MCF 10A (cell line): ENCODE results near the gene EFCAB9. TPM values are rescaled to one million over a fixed set of nuclear protein-coding genes. Genes with fewer than 3 reads are reported as not detected.

Source experiments
- BruUV-seq: library from RNA; stranded (reverse); fragments of 400-500 nt; replicated peaks from 2 replicates; lab custom pipeline; 2021; lab: Mats Ljungman, UMichigan
- CTCF ChIA-PET: fragments of 300-600 bp; sonication (Branson Sonifier 250); formaldehyde crosslinking; extraction: SDS; loops from one replicate; lab custom pipeline; 2021; ENCODE audit warnings: antibody characterized with exemption, inconsistent platforms; lab: Yijun Ruan, JAX
- POLR2A ChIA-PET: fragments of 300-600, 350-650 bp; sonication (Branson Sonifier 250); formaldehyde crosslinking; extraction: SDS; loops from one replicate; lab custom pipeline; 2020; ENCODE audit warnings: antibody characterized with exemption, inconsistent platforms; lab: Yijun Ruan, JAX
- DNase-seq: peaks from one replicate; pipeline ENCODE4 v3.0.0-alpha.2; 2018; ENCODE audit not compliant: unreplicated experiment
- H3K27ac Mint-ChIP-seq: one replicate; pipeline ENCODE4 v1.8.0; 2022; ENCODE audit warnings: mild to moderate bottlenecking, low read depth, mixed read lengths; ENCODE audit not compliant: unreplicated experiment
- H3K27me3 Mint-ChIP-seq: one replicate; pipeline ENCODE4 v1.8.0; 2022; ENCODE audit warnings: mixed read lengths; ENCODE audit not compliant: insufficient read depth, unreplicated experiment
- H3K36me3 Mint-ChIP-seq: one replicate; pipeline ENCODE4 v1.8.0; 2022; ENCODE audit warnings: mild to moderate bottlenecking, moderate library complexity, mixed read lengths; ENCODE audit not compliant: insufficient read depth, unreplicated experiment
- H3K4me1 Mint-ChIP-seq: one replicate; pipeline ENCODE4 v1.8.0; 2022; ENCODE audit warnings: mixed read lengths; ENCODE audit not compliant: insufficient read depth, unreplicated experiment
- H3K4me3 Mint-ChIP-seq: one replicate; pipeline ENCODE4 v1.8.0; 2022; ENCODE audit warnings: mild to moderate bottlenecking, moderate library complexity, mixed read lengths; ENCODE audit not compliant: unreplicated experiment
- H3K9me3 Mint-ChIP-seq: one replicate; pipeline ENCODE4 v1.8.0; 2022; ENCODE audit warnings: mixed read lengths; ENCODE audit not compliant: unreplicated experiment
- intact Hi-C: fragments of 100-400 bp; cut with micrococcal nuclease; formaldehyde crosslinking; loops from 2 replicates; pipeline ENCODE4 v1.14.1; 2022
- total RNA-seq: library from RNA; stranded (reverse); gene quantifications from 2 replicates; pipeline ENCODE4 v1.2.3, GENCODE V29; 2022
- TF ChIP-seq, protein P1 (sequence below): fragments of 200-600 bp; IDR thresholded peaks from one replicate; pipeline ENCODE4 v1.8.0; 2022; ENCODE audit warnings: antibody characterized with exemption, mild to moderate bottlenecking; ENCODE audit not compliant: unreplicated experiment

The EFCAB9 gene
- total RNA-seq, 1 experiment from 2014 or later = not detected

DNA sequence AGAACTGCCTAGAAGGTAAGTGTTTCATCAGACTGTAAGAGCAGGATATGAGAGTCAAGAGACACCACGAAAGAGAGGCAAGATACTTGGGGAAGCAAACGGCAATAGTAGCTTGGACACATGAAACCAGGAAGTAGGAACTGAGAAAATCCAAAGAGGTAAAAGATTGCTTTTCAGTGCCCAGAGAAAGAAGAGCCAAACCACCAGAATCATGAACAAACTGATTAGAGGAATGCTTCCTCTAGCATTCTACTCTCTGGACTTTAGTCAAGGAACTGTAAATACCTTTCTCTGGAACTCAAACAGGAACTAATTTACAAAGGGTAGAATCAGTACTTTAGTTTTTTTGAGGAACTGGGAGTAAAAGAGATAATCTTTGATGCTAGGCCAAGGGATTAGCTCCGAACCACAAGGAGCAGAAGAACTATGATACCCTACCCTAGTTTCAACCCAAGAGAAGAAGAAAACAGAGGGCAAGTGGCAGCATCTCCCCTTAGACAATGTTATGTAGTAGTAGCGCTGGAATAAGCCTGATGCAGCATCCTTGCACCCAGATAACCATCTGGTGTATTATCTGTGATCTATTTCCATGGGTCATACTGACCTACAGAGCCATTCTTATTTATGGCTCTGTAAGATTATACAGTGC, 41.3 kb downstream of the EFCAB9 start:
- POLR2A ChIA-PET = interaction anchor here (1.0 kb wide), 1 partner anchor 58 kb away, joined by 3 read pairs; no protein-coding TSS in a partner anchor
- no TSS peak for BruUV-seq

DNA sequence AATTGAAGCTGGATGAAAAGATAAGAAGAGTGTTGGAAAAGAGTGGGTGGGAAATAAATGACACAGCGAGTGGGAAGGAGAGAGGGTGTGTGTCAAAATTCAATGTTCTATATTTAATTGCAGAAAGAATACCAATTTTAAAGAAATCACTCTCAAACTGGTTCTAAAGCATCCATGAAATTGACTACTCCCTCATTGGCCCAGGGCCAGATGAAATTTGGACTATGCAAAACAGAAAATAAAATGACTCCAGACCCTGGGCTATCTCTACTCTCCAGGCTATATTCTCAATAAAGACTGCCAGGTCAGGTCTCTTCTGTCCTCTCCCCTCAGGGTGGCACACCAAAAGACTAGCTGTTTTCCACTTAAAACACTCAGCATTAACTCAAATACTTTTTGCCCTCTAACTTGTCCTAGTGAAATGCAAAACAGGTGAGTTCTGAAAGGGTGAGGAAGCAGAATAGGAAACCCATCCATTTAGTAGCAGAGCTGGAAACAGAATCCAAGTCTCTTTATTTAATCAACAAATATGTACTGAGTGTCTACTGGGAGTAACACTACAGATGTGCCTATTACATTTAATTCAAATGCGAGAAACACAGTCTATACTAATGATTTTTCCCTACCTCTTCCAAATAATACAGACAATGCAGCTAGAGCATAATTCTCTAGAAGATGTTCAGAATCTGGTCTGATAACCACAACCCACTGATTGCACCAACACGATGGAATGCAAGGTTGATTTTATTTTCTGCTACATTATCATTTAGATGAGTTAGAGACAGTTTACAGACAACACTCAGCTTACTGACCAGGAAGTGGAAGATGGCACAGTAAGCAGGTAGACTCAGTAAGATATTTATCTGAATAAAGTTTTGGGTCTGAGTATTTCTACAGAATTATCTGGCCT, 42.1 kb downstream of the EFCAB9 start:
- Mint-ChIP-seq H3K36me3 (peaks cover 34% of the 10 kb centered on the region), H3K27ac (peak overlapping the region; percentile 24), H3K4me3 (no peak overlapping the region), H3K9me3 (no peaks in the 10 kb centered on the region), H3K27me3 (no peaks in the 10 kb centered on the region), H3K4me1 (peaks cover 26% of the 10 kb centered on the region)
- DNase-seq = no peak
- intact Hi-C loops = no loop called here
- TF ChIP-seq, protein P1, sequence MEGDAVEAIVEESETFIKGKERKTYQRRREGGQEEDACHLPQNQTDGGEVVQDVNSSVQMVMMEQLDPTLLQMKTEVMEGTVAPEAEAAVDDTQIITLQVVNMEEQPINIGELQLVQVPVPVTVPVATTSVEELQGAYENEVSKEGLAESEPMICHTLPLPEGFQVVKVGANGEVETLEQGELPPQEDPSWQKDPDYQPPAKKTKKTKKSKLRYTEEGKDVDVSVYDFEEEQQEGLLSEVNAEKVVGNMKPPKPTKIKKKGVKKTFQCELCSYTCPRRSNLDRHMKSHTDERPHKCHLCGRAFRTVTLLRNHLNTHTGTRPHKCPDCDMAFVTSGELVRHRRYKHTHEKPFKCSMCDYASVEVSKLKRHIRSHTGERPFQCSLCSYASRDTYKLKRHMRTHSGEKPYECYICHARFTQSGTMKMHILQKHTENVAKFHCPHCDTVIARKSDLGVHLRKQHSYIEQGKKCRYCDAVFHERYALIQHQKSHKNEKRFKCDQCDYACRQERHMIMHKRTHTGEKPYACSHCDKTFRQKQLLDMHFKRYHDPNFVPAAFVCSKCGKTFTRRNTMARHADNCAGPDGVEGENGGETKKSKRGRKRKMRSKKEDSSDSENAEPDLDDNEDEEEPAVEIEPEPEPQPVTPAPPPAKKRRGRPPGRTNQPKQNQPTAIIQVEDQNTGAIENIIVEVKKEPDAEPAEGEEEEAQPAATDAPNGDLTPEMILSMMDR = no peak
- BruUV-seq = no TSS peak
- ChIA-PET CTCF (interaction anchor here (0.6 to 1.0 kb wide), 3 partner anchors 57 to 324 kb away, joined by 3 to 4 read pairs (median 3); no protein-coding TSS in a partner anchor), POLR2A (interaction anchor here (0.7 to 1.1 kb wide), 2 partner anchors 23 to 45 kb away, joined by 4 to 5 read pairs; no protein-coding TSS in a partner anchor)

More for the DNA sequence above, 41.3 kb downstream of the EFCAB9 start:
- no peak overlapping the region for H3K4me3 Mint-ChIP-seq
- no peaks in the 10 kb centered on the region for H3K27me3 Mint-ChIP-seq
- H3K4me1 Mint-ChIP-seq = peaks cover 26% of the 10 kb centered on the region
- H3K9me3 Mint-ChIP-seq = no peaks in the 10 kb centered on the region
- CTCF ChIA-PET = interaction anchor here (0.6 to 1.7 kb wide), 5 partner anchors 47 to 323 kb away, joined by 3 to 6 read pairs (median 3); partner anchors contain the start of gene STK10
- no peak for DNase-seq
- intact Hi-C loops = no loop called here
- peaks cover 41% of the 10 kb centered on the region for H3K36me3 Mint-ChIP-seq
- no peak overlapping the region for H3K27ac Mint-ChIP-seq
- TF ChIP-seq, protein P1 = no peak

DNA sequence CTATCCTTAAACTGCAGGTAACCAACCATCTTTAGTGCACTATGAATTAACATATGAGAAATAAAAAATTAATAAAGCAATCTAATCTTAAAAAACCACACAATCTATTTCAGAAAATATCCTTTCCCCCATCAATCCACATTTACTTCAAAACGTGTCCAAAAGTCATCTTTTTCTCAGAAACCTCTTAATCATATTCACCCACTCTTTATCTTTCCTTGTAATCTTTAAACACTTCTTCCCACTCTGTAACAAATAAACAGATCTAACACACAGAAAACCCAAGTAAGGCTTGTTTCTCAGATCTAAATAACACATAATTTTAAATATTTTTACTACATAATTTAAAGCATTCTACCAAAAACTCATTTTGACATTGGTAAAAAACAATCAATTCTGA, 44.4 kb downstream of the EFCAB9 start:
- peaks cover 26% of the 10 kb centered on the region for H3K4me1 Mint-ChIP-seq
- peaks cover 11% of the 10 kb centered on the region for H3K36me3 Mint-ChIP-seq
- no peak overlapping the region for H3K27ac Mint-ChIP-seq
- POLR2A ChIA-PET = no interaction called here
- CTCF ChIA-PET = interaction anchor here (0.6 kb wide), 1 partner anchor 15 kb away, joined by 5 read pairs; no protein-coding TSS in a partner anchor
- intact Hi-C loops = no loop called here
- no peaks in the 10 kb centered on the region for H3K27me3 Mint-ChIP-seq
- H3K4me3 Mint-ChIP-seq = no peak overlapping the region
- no peak for DNase-seq
- TF ChIP-seq, protein P1 = no peak
- no peaks in the 10 kb centered on the region for H3K9me3 Mint-ChIP-seq
- no TSS peak for BruUV-seq

DNA sequence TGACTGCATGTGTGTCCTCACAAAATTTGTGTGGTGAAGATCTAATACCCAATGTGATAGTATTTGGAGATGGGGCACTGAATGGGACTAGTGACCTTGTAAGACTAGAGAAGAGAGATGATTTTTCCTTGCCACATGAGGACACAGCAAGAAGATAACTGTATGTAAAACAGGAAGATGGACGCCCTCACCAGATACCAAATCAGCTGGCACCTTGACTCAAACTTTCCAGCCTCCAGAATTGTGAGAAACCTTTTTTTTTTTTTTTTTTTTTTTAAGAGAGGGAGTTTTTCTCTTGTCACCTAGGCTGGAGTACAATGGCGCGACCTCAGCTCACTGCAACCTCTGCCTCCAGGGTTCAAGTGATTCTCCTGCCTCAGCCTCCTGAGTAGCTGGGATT, 49.3 kb downstream of the EFCAB9 start:
- Mint-ChIP-seq H3K4me1 (peaks cover 8% of the 10 kb centered on the region), H3K36me3 (peaks cover 6% of the 10 kb centered on the region), H3K27me3 (no peaks in the 10 kb centered on the region), H3K9me3 (no peaks in the 10 kb centered on the region), H3K4me3 (no peak overlapping the region), H3K27ac (no peak overlapping the region)
- TF ChIP-seq, protein P1 = no peak
- intact Hi-C loops = no loop called here
- ChIA-PET CTCF (interaction anchor here (0.6 to 1.1 kb wide), 3 partner anchors 27 to 55 kb away, joined by 3 to 4 read pairs (median 3); partner anchors contain the start of gene STK10), POLR2A (no interaction called here)
- no TSS peak for BruUV-seq
- no peak for DNase-seq
